Measurements from ENCODE around the gene GNG14.

The GNG14 gene

GRCh38 chr19:12727745-12728433 is 40.1 kb downstream of the GNG14 start:
- DNase-seq = no peak

GRCh38 chr19:12730064-12730463 is 42.3 kb downstream of the GNG14 start:
- DNase-seq = no peak

- DNase-seq = no peak
These were observed 43.5 kb downstream of the GNG14 start for GRCh38 chr19:12731337-12731736.

GRCh38 chr19:12733369-12734214 is 45.8 kb downstream of the GNG14 start:
- peak; percentile 20 for DNase-seq

- peak; percentile 100 for DNase-seq
These were observed 49.4 kb downstream of the GNG14 start, which contains the start of gene GET3 for GRCh38 chr19:12736995-12737834. Gene GET3, plus strand, starts transcription at chr19:12737497. Its CDS starts 9 bp downstream, at chr19:12737506.

GRCh38 chr19:12737835-12738351 is 50.1 kb downstream of the GNG14 start:
- no peak for DNase-seq

Measured in NCI-H226 (cell line).